GM18873 (cell line): ENCODE measurements around the gene PMPCA.

Source experiments
- ATAC-seq: cut with Tn5 transposase; IDR thresholded peaks from one replicate; pipeline ENCODE4 v1.9.1; 2021; ENCODE audit warnings: mild to moderate bottlenecking, moderate library complexity, moderate number of reproducible peaks; ENCODE audit not compliant: unreplicated experiment, low FRiP score

The PMPCA gene

DNA sequence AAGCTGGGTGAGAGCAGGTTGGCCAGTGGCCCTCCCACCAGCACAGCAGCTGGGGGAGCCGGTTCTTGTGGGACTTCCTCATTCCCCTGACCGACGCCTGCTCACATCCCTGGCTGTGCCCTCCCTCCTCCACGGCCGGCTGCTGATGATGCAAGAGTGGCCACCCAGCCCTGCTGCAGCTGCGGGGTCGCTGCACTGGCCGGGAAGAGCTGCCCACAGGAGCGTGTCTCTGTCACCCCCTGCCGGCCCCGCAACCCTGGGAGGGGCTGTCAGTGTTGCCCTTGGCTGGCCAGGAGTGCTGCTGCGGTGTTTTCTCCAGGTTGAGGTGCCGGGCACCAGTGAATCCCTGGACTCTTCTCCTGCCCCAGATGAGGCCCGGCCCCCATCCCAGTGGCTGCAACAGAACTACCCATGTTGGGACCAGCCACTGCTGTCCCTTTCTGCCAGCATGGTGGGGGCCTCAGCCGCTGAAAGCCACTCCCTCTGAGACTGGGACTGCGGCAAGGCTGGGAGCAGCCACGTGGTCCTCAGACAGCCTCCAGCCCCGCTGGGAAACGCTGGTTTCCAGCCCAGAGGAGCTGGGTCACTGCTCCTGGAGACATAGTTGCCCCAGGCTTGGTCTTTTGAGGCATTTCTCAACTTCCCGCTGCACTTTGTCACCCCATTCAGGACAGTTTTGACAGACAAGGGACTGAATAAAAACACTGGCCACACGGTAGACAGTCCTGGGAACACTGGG lies 37.7 kb upstream of the PMPCA start:
- no peak for ATAC-seq

DNA sequence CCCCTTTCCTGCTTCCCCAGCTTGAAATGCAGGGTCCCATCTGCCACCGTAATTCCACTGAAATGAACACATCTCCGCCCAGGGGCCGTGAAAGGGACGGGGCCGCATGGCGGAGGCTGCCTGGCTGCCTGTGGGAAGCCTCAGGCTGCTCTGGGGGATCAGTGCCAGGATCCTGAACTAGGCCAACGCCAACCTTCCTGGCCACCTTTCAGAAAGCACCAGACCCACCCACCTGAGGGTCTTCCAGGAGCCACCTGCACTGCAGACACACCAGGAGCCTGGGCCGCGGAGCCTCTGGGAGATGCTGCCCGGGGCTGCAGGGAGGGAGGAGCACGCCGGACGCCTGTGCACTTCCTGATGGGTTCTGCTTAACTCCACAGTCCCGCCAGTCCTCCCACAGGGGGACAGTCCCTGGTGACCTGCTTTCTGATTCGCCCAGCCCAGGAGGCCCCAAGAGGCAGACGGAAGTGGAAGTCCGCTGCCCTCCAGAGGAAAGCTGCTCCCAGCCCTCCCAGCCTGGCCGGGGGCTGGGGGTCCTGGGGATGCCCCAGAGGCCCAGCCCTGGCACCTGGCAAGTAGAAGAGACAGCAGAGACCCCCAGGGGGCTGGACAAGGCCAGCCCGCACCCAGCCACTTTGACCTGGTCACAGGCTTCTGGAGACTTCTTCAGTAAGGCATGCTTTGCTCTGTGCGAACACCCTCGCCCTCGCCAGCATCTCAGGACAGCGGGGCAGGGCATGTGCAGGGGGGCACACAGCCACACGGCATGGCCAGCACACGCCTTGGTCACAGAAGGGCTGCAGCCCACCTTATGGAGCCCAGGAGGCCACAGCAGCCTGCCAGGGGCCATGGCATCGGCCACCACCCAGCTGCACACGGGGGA lies 36.9 kb upstream of the PMPCA start, which contains the start of gene CARD9:
Gene CARD9 (minus strand): TSS at position 370 of the 883 bp plus-strand sequence. CDS start 1,591 bp downstream, outside the sequence.
- no peak for ATAC-seq

DNA sequence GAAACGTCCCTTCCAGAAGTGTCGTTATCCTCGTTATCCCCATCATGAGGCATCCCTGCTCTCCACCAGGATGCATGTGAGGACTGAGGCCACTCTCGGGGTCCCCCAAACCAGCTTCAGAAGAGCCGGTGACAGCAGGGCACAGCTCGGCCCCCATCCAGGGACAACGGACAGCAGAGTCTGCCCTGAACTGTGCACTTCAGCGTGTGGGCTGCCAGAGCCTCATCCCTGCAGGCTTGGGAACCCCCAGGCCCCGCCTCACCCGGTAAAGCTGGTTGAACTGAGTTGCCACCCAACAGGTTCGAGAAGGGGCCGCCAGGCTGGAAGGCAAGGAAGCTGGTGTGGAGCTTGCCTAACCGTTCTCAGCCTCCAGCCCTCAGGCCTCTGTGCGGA lies 36.3 kb upstream of the PMPCA start:
- ATAC-seq = no peak

DNA sequence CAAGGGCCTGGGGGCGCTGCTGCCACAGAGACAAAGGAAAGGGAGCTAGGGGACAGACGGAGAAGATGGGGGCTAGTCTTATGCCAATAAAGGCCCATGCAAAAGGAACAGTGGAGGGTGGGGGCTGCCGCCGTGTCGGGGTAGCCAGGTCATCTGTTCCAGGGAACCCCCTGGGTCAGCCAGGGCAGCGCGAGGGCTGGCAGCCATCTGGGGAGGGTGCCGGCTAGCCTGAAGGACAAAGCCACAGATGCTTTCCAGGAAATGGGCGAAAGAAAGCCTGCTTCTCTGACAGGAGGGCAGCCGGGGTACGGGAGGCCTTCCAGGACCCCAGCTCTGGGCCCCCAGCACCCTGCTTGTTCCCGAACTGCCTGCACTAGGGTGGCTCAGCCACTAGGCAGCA lies 35.4 kb upstream of the PMPCA start:
- no peak for ATAC-seq

DNA sequence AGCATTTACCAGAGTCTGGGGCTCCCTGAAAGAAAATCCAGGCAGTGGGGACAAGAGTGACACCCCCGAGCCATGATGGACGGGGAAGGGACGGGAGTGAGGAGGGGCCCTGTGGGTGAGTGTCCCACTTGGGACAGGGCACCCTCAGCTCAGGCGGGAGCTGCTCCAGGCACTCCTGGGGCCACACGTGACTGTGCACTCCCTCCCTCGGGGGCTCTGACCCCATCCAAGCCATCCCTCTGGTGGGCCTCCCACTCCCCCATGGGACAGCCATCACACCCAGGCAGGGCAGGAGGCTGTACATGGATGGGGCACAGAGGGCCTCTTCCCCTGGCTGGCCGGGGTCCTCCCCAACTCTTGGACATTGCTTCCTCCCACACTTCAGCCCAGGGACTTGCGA lies 34.0 kb upstream of the PMPCA start:
- no peak for ATAC-seq

DNA sequence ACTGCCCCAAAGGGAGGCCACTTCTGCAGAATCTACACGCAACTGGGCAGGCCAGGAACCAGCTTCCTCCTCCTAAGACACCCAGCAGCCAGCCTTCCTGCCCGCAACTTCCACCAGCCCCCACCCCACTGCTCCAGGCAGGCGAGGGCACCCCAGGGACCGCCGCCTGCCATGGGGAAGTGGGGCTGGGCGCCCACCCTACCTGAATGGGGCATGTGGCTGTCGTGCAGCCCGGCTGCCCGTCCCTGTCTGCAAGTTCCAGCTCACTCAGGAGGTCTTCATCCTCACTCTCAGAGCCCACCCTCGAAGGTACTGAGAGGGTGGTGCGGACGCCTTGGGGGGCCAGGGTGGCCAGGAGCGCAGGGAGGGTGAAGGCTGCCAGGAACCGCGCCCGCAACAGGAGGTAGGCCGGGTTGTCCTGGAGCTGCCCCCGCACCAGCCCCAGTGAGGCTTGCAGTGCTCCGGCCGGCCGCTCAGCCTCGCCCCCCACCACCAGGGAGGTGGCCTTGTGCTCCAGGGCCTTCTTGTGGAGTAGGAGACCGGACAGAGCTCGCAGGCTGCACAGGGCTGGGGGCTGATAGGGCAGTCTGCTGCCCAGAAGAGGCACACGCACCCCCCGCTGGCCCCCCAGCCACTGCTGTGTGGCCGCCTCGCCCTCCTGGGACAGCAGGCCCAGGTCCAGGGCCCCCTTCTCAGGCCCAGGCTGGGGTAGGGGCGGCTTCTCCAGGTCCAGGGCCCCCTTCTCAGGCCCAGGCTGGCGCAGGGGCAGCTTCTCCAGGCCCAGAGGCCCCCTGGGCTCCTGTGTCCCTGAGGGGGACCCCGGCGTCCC lies 32.9 kb upstream of the PMPCA start:
- ATAC-seq = no peak

DNA sequence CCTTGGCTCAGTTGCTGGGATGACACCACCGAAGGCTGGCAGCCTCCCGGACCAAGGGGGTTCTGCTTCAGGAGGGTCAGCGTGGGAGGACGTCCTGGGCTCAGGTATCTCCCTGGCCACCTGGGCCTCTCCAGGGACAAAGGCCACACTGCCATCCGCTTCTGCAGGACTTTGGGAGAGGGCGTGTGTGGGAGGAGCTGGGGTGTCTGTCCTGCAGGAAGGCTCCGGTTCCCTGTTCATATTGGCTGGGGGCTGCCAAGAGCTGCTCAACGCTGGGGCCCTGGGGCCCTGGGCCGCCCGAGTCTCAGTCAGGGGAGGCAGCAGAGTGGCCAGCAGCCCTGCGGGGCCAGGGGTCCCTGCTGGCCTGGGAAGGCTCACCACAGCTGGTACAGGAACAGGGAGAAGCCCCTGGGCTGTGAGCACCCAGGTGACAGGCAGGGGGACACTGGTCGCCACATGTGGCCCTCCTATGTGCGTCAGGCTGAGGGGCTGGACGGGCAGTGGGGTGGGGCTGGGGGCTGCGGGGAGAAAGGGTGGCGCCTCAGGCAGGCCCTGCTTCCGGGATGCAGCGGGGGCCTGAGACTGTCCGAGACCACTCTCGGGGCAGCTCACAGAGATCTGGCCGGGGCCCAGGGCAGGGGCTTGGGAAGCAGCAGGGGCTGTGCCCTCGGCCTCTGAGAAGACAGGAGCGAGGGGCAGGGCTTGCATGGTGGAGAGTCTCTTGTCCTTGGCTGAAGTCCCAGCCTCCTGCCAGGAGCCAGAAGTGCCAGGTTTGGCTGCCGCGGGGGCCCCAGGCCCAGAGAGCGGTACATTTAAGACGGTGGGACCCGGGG lies 32.1 kb upstream of the PMPCA start:
- ATAC-seq = no peak

DNA sequence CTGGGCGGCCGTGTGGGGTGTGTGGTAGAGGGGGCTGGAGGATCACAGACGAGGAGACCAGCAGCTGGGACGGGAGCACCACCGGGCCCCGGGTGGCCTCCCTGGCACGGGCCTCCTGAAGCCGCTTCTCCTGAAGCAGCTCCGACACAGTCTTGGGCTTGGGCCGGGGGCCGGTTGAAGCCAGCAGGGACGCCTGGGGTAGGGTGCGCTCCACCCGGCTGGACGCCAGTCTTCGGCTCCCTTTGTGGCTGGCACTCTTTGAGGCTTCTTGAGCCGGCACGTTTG lies 31.5 kb upstream of the PMPCA start:
- ATAC-seq = no peak

DNA sequence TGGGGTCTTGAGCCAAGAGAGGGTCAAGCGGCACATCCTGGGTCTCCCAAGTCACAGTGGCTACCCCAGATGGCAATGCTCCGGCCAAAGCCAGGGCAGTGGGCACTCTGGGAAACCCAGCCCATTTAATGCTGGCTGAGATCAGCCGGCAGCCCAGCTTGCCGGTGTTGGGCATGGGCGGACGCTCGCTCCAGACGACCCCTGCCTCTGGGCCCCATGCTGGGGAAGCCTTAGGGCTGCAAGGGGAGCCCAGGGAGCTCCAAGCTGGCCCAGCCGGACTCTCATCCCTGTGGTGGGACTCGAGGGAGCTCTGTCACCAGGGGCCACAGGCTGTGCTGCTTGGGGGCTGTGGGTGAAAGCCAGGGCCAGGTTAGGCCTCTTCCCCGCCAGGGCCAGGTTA lies 31.1 kb upstream of the PMPCA start:
- ATAC-seq = no peak

DNA sequence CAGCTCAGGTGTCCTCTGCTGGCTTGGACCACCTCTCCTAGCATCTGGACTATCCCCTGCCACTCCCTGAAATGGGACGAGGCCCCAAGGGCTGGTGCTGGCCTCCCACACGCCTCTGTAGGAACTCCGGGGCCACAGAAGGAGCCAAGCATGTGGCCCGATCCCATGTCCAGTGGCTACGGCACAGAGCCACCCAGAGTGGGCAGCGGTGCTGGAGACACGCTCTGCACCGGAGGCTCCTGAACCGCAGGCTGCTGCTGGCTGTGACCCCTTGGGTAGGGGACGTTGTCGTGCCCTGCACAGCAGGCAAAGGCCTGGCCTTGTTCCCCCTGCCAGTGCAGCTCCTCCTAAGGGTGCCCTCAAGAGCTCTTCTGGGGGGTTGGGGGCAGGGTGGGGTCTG lies 30.6 kb upstream of the PMPCA start:
- ATAC-seq = no peak

DNA sequence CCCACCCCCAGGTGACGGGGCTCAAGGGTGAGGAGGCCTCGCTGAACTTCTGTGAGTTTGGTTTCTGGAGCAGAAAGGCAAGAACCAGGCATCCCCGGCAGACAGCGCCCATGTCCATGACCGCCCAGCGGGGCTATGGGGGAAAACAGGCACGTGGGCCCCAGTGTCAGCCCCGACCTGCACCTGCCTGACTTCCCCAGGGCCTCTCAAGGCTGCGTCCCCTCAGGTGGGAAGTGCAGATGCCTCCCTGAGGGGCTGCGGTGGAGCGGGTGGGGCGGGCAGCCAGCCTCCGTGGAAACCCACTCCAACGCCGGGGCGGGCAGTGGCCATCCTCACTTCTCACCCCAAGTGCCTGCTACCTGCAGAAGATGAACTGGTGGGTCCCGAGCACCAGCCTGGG lies 30.1 kb upstream of the PMPCA start:
- ATAC-seq = no peak

DNA sequence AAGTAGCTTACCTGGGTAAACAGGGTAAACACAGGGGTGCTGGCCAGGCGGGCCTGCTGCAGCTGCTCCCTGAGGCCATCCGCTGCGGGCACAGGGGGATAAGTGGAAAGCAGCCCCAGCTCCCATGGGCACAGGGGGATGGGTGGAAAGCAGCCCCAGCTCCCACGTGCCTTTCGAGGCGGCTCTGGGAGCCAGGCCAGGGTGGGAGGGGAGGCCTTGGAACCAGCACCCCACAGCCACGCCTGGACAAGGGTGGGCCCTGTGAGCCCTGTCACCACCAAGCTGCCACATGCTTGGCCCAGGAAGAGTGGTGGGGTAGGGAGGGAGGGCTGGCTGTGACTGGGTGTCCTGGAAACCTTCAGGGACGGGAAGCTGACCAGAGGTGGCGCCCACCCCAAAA lies 29.1 kb upstream of the PMPCA start:
- ATAC-seq = no peak

DNA sequence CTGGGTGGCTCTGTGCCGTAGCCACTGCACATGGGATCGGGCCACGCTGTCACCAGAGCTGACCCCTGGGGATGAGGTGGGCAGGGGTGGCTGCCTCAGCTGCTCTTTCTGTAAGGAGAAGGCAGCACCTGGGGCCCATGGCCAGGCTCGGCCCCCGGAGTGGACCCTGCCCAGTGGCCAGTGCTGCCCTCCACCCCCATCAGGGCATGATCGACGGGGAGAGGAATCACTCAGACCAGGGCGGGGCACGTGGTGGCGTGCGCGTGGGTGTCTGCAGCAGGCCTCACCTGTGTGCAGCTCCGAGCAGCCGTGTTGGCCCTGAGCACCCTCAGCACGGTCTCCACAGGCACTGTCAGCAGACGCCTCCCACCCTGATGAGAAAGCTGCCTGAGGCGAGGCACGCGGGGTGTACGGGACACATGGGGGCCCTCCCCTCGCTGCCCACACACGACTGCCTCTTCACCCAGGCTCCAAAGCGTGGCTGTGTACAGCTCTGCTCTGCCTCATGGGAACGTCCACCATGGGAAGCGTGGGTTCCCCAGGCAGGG lies 28.4 kb upstream of the PMPCA start:
- no peak for ATAC-seq

DNA sequence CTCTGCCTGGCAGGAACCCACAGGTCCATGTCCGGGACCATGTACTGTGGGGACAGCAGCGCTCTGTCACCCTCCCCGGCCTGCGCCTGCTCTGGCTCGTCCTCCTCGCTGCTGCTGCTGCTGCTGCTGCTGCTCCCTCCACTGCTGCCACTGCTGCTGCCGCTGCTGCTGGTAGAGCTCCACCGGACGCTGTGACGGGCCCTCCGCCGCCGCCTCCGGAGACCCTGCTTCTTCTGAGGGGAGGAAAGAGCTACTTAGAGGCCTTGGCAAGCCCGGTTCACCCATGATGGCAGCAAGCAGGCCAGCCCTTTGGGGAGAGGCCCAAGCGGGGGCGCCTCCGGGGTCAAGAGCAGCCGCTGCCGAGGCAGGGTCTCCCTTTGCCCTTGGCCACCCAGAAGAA lies 27.0 kb upstream of the PMPCA start:
- no peak for ATAC-seq

DNA sequence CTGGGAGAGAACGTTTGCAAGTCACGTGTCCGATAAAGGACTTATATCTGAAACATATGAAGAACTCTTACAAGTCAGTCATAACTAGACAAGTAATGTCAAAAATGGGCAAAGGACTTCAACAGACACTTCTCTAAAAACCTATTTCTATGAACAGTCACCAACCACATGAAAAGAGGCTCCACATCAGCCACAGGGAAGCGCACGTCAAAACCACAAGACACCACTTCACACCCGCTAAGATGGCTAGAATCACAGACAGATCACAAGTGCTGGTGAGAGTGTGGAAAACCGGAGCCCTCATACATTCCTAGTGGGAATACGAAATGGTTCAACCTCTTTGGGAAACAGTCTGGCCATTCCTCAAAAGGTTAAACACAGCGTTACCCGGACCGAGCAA lies 25.4 kb upstream of the PMPCA start:
- ATAC-seq = no peak

DNA sequence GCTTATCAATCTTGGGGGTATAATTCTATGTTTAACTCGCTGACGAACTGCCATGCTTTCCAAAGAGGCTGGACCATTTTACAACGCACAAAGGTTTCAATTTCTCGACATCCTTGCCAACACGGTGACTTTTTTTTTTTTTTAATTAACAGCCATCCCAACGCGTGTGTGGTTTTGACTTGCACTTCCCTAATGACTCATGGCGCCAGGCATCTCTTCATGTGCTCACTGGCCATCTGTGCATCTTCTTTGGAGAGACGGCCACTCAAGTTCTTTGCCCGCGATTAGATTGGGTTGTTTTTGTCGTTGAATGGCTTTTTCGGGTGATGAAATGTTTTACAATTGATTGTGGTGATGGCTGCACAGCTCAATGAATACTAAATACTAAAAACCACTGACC lies 24.4 kb upstream of the PMPCA start:
- ATAC-seq = no peak

DNA sequence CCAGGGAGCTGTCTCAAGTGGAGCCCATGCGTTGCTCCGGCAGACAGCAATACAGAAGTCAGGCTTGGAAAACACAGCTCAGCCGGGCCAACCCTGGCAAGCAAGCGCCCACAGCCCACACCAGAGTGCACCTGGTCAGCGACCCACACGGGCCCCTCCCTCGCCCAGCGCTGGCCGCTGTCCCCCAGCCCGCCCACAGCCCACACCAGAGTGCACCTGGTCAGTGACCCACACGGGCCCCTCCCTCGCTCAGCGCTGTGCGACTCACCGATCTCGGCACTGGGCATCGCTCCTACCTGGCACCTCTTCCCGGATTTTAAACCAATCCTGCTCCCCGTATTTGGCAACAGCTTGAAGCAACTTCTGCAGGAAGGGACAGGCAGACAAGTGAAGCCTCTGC lies 23.2 kb upstream of the PMPCA start:
- no peak for ATAC-seq

DNA sequence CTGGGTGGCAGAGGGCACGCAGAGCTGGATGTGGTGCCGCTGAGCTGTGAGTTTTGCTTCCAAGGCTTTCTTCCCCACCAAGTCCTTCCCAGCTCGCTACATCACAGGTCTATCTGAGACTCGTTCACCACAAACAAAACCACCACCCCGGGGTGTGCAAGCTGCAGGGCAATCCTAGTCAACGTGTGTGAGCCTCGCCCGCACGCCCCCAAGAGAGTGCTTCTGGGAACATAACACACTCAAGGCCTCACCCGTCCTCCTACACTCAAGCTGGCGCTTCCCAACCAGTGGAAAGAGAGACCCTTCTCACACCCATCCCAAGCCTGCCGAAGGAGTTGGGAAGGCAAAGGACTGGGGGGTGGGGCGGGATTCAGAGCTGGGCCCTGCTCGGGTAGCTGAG lies 21.1 kb upstream of the PMPCA start:
- no peak for ATAC-seq

DNA sequence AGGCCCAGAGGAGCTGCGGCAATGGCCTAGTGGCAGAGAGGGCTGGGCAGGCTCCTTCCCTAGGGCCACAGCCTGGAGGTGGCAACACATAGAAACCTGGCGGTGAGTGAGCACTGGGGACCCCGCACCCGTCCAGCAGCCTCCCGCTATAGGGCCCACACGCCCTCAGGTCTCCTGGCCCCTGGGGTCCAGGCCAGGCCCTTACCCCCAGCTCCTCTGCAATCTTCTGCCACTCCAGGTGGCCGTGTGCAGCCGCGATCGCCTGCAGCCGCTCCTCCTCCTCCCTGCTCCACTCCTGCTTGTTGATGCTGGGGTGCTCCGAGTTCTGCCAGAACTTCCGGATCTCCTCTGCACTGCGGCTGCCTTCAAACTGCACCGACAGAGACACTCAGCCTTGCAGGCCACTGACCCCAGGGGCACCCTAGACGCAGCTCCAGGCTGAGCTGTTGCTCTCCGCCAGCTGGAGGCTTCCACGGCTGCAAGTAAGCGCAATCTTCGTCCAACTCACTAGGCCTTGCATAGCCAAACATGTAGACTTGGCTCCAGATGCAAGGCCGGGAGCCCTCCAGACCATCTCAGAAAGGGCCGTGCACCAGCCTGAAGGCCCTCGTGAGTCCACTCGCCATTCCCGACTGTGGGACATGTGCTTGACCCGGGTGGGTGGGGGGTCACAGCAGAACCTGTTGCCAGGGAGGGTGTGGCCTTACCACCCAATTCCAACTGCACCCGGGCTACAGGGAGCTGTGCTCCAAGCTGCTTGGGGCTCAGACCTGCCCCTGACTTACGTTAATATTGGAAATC lies 18.5 kb upstream of the PMPCA start:
- no peak for ATAC-seq
